HepG2 (cell line): ENCODE measurements around the gene TMEM121. TPM values are rescaled to one million over a fixed set of nuclear protein-coding genes. Genes with fewer than 3 reads are reported as not detected.

Experiments used
- AKAP8 ChIP-seq: sonication (generic); formaldehyde crosslinking; IDR thresholded peaks from 2 replicates; pipeline ENCODE4 v1.5.1; 2020; ENCODE audit warnings: mild to moderate bottlenecking, missing genetic modification reagents
- ATF7-NPFF ChIP-seq: sonication (generic); formaldehyde crosslinking; IDR thresholded peaks from 2 replicates; pipeline ENCODE4 v1.8.1; 2023; ENCODE audit warnings: mild to moderate bottlenecking, low read depth, missing genetic modification reagents, moderate library complexity
- FOXP4 ChIP-seq: sonication (generic); formaldehyde crosslinking; IDR thresholded peaks from 2 replicates; pipeline ENCODE4 v1.4.0; 2020; ENCODE audit warnings: missing genetic modification reagents
- HMG20A ChIP-seq: IDR thresholded peaks from 2 replicates; pipeline ENCODE4 v1.6.1; 2016; ENCODE audit warnings: borderline replicate concordance
- HMGA1 ChIP-seq: sonication (generic); formaldehyde crosslinking; conservative IDR thresholded peaks from 2 replicates; pipeline ENCODE4 v1.4.0; 2020; ENCODE audit warnings: missing genetic modification reagents
- KAT7 ChIP-seq: IDR thresholded peaks from 2 replicates; pipeline ENCODE4 v1.6.1; 2018; ENCODE audit warnings: borderline replicate concordance, missing compliant biosample characterization
- KDM2A ChIP-seq: sonication (generic); formaldehyde crosslinking; IDR thresholded peaks from 2 replicates; pipeline ENCODE4 v1.4.0; 2020; ENCODE audit warnings: low read depth, missing genetic modification reagents, borderline replicate concordance
- KLF16 ChIP-seq, 2 experiments: sonication (generic) in 1 of 2; formaldehyde crosslinking in 1 of 2; IDR thresholded peaks; 2 replicates each; pipeline versions ENCODE4 v1.6.1 to v1.8.0; 2016 to 2023; ENCODE audit warnings: missing genetic modification reagents in 2 of 2, missing compliant biosample characterization in 1 of 2
- NFIC ChIP-seq: IDR thresholded peaks from 2 replicates; pipeline ENCODE4 v1.6.1; 2012; ENCODE audit warnings: mild to moderate bottlenecking, low read length, inconsistent platforms
- NR2F1 ChIP-seq, 2 experiments: fragments of 450-650 bp in 1 of 2; formaldehyde crosslinking in 1 of 2; IDR thresholded peaks; 2 replicates each; pipeline versions ENCODE4 v1.5.0 to v1.6.1; 2016 to 2020; ENCODE audit warnings: mild to moderate bottlenecking in 1 of 2, missing compliant biosample characterization in 1 of 2, missing genetic modification reagents in 1 of 2, moderate library complexity in 1 of 2
- TCF7 ChIP-seq: sonication (generic); IDR thresholded peaks from 2 replicates; pipeline ENCODE4 v1.6.1; 2016; ENCODE audit warnings: antibody characterized with exemption, low read depth
- TFDP2 ChIP-seq: sonication (generic); formaldehyde crosslinking; IDR thresholded peaks from 2 replicates; pipeline ENCODE4 v1.4.0; 2020; ENCODE audit warnings: missing genetic modification reagents
- ZNF124 ChIP-seq: sonication (generic); formaldehyde crosslinking; IDR thresholded peaks from 2 replicates; pipeline ENCODE4 v1.4.0; 2020; ENCODE audit warnings: missing genetic modification reagents
- ZNF232 ChIP-seq: sonication (generic); formaldehyde crosslinking; IDR thresholded peaks from 2 replicates; pipeline ENCODE4 v1.4.0; 2020; ENCODE audit warnings: missing genetic modification reagents, borderline replicate concordance
- ZNF234 ChIP-seq: sonication (generic); formaldehyde crosslinking; conservative IDR thresholded peaks from 2 replicates; pipeline ENCODE4 v1.5.1; 2020; ENCODE audit warnings: mild to moderate bottlenecking, missing genetic modification reagents
- ZNF446 ChIP-seq: sonication (generic); formaldehyde crosslinking; IDR thresholded peaks from 2 replicates; pipeline ENCODE4 v1.5.0; 2020; ENCODE audit warnings: mild to moderate bottlenecking, missing genetic modification reagents
- ZNF605 ChIP-seq: sonication (generic); formaldehyde crosslinking; IDR thresholded peaks from 2 replicates; pipeline ENCODE4 v1.8.0; 2022; ENCODE audit warnings: mild to moderate bottlenecking, missing genetic modification reagents
- ZNF607 ChIP-seq: sonication (generic); formaldehyde crosslinking; IDR thresholded peaks from 2 replicates; pipeline ENCODE4 v1.5.1; 2020; ENCODE audit warnings: missing genetic modification reagents, mild to moderate bottlenecking, borderline replicate concordance
- ZNF773 ChIP-seq: sonication (generic); formaldehyde crosslinking; IDR thresholded peaks from 2 replicates; pipeline ENCODE4 v1.4.0; 2020; ENCODE audit warnings: missing genetic modification reagents, borderline replicate concordance
- ZNF790 ChIP-seq: sonication (generic); formaldehyde crosslinking; IDR thresholded peaks from 2 replicates; pipeline ENCODE4 v1.8.0; 2022; ENCODE audit warnings: missing genetic modification reagents, mild to moderate bottlenecking, borderline replicate concordance
- polyA plus RNA-seq, 8 experiments: library from polyadenylated mRNA; depleted of rRNA in 3 of 8; stranded (reverse) in 7 of 8; unstranded in 1 of 8; fragments of >200 nt; fragmentation: Illumina TruSeq in 4 of 8; extraction: Trizol in 4 of 8; gene quantifications; 2 replicates each; pipeline versions ENCODE4 v1.2.1 to v1.2.3, GENCODE V29; 2011 to 2016; ENCODE audit warnings: low read depth in 4 of 8, missing spikeins in 1 of 8, mixed read lengths in 1 of 8; ENCODE audit not compliant: insufficient read depth in 1 of 8
- total RNA-seq, 5 experiments: library from RNA; depleted of rRNA; stranded (reverse); fragments of >200 nt; fragmentation: Illumina TruSeq; extraction: Trizol; gene quantifications; 2 replicates each; pipeline ENCODE4 v1.2.3, GENCODE V29; 2016; ENCODE audit warnings: low read depth in 1 of 5
- TF ChIP-seq, protein P1 (sequence below), 2 experiments: sonication (generic) in 1 of 2; formaldehyde crosslinking in 1 of 2; IDR thresholded peaks; 2 replicates each; pipeline versions ENCODE4 v1.4.0 to v1.6.1; 2018 to 2020; ENCODE audit warnings: missing genetic modification reagents in 2 of 2, borderline replicate concordance in 1 of 2, low read depth in 1 of 2, mild to moderate bottlenecking in 1 of 2, missing biosample characterization in 1 of 2
- TF ChIP-seq, protein P2 (sequence below): sonication (generic); formaldehyde crosslinking; IDR thresholded peaks from 2 replicates; pipeline ENCODE4 v1.4.0; 2020; ENCODE audit warnings: low read depth, mild to moderate bottlenecking, missing genetic modification reagents

Gene TMEM121
- total and polyA plus RNA-seq, 2 of the 13 experiments (the other 11 are each of a cell fraction or from before 2014, with no cell fraction given) = 6.6 to 19.0 TPM

- TF ChIP-seq ZNF446 (no peak; the same call in 1 of the 2 replicates), NFIC (no peak), NR2F1 (CRISPR knock-in tag; IDR thresholded peaks at IDR 0.05) (peak in 1 of 2 experiments; percentile 36; a peak in 1 of 4 replicates), ZNF773 (CRISPR knock-in tag) (no peak), HMGA1 (CRISPR knock-in tag) (no peak), TCF7 (no peak), ZNF605 (peak; percentile 80), HMG20A (CRISPR knock-in tag) (peak; percentile 44; the same call in 1 of the 2 replicates), KDM2A (CRISPR knock-in tag) (peak; percentile 47), ZNF607 (CRISPR knock-in tag) (0 out of 2 replicates have a peak, but pooled peaks have one; percentile 60), ZNF232 (peak; percentile 40; the same call in 1 of the 2 replicates), AKAP8 (CRISPR knock-in tag) (peak; percentile 81), ZNF234 (CRISPR knock-in tag) (no peak), KLF16 (CRISPR knock-in tag; IDR thresholded peaks at IDR 0.05) (0 out of 4 replicates have a peak, but pooled peaks of 1 of the 2 experiments have one; percentile 36), ZNF790 (CRISPR knock-in tag) (peak; percentile 74; the same call in 1 of the 2 replicates), TFDP2 (CRISPR knock-in tag) (peak; percentile 42; the same call in 1 of the 2 replicates), ZNF124 (peak; percentile 79; the same call in 1 of the 2 replicates), FOXP4 (peak; percentile 29; the same call in 1 of the 2 replicates), KAT7 (no peak), ATF7-NPFF (CRISPR knock-in tag) (peak; percentile 29; the same call in 1 of the 2 replicates)
- TF ChIP-seq, protein P1, sequence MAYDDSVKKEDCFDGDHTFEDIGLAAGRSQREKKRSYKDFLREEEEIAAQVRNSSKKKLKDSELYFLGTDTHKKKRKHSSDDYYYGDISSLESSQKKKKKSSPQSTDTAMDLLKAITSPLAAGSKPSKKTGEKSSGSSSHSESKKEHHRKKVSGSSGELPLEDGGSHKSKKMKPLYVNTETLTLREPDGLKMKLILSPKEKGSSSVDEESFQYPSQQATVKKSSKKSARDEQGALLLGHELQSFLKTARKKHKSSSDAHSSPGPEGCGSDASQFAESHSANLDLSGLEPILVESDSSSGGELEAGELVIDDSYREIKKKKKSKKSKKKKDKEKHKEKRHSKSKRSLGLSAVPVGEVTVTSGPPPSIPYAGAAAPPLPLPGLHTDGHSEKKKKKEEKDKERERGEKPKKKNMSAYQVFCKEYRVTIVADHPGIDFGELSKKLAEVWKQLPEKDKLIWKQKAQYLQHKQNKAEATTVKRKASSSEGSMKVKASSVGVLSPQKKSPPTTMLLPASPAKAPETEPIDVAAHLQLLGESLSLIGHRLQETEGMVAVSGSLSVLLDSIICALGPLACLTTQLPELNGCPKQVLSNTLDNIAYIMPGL (CRISPR knock-in tag; IDR thresholded peaks at IDR 0.05; ENCODE audit: borderline replicate concordance in 1 of 2, low read depth in 1 of 2) = peak in 1 of 2 experiments; percentile 75; a peak in 1 of 4 replicates
- TF ChIP-seq, protein P2, sequence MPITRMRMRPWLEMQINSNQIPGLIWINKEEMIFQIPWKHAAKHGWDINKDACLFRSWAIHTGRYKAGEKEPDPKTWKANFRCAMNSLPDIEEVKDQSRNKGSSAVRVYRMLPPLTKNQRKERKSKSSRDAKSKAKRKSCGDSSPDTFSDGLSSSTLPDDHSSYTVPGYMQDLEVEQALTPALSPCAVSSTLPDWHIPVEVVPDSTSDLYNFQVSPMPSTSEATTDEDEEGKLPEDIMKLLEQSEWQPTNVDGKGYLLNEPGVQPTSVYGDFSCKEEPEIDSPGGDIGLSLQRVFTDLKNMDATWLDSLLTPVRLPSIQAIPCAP (CRISPR knock-in tag) = no peak
Measured at GRCh38 chr14:105495990-105496830, 30.2 kb upstream of the TMEM121 start (continued).
